HG03045 (cell line): ENCODE measurements around the gene CFAP73.

Experiments used
- ATAC-seq: cut with Tn5 transposase; IDR thresholded peaks from one replicate; pipeline ENCODE4 v1.9.1; 2021; ENCODE audit warnings: mild to moderate bottlenecking, moderate library complexity; ENCODE audit not compliant: unreplicated experiment

CFAP73 gene

GRCh38 chr12:113162102-113163029 lies 12.8 kb downstream of the CFAP73 start:
- ATAC-seq = no peak

- no peak for ATAC-seq
Observed at GRCh38 chr12:113163030-113163360, 13.5 kb downstream of the CFAP73 start.

- ATAC-seq = no peak
Observed at GRCh38 chr12:113164014-113164413, 14.5 kb downstream of the CFAP73 start.

GRCh38 chr12:113165521-113166450 lies 16.3 kb downstream of the CFAP73 start:
- no peak for ATAC-seq

- ATAC-seq = no peak
Observed at GRCh38 chr12:113167868-113168267, 18.3 kb downstream of the CFAP73 start.

GRCh38 chr12:113169697-113170096 lies 20.2 kb downstream of the CFAP73 start:
- ATAC-seq = no peak

GRCh38 chr12:113170457-113170856 lies 20.9 kb downstream of the CFAP73 start:
- no peak for ATAC-seq

GRCh38 chr12:113170926-113171325 lies 21.4 kb downstream of the CFAP73 start:
- ATAC-seq = no peak

GRCh38 chr12:113171543-113171942 lies 22.0 kb downstream of the CFAP73 start:
- no peak for ATAC-seq

- no peak for ATAC-seq
Observed at GRCh38 chr12:113172185-113172584, 22.7 kb downstream of the CFAP73 start.

- ATAC-seq = no peak
Observed at GRCh38 chr12:113173081-113173698, 23.7 kb downstream of the CFAP73 start.

GRCh38 chr12:113174461-113175384 lies 25.2 kb downstream of the CFAP73 start:
- ATAC-seq = no peak

GRCh38 chr12:113179023-113179422 lies 29.5 kb downstream of the CFAP73 start:
- ATAC-seq = no peak

GRCh38 chr12:113180333-113180732 lies 30.8 kb downstream of the CFAP73 start:
- no peak for ATAC-seq

- no peak for ATAC-seq
Observed at GRCh38 chr12:113181975-113182374, 32.5 kb downstream of the CFAP73 start.

GRCh38 chr12:113183030-113183589 lies 33.6 kb downstream of the CFAP73 start:
- no peak for ATAC-seq

- ATAC-seq = peak; percentile 53
Observed at GRCh38 chr12:113184098-113184899, 34.8 kb downstream of the CFAP73 start.

- ATAC-seq = peak; percentile 87
Observed at GRCh38 chr12:113184900-113185179, 35.3 kb downstream of the CFAP73 start.
